Measurements from ENCODE around the gene ABI2.

- TF ChIP-seq CTCF (IDR thresholded peaks at IDR 0.05) (no peak), POLR2A (IDR thresholded peaks at IDR 0.05) (no peak)
These were observed 2.2 kb downstream of the ABI2 start for GRCh38 chr2:203330434-203330833.

Data from esophagus squamous epithelium (tissue), 4 donors.